Kidney epithelial cell (primary cell): Measurements from ENCODE around the gene HMGB1. TPM values are rescaled to one million over a fixed set of nuclear protein-coding genes. Genes with fewer than 3 reads are reported as not detected.

ENCODE experiments used
- DNase-seq: peaks from one replicate; pipeline ENCODE4 v3.0.0-alpha.2; 2010; ENCODE audit warnings: low read depth
- H3K27me3 ChIP-seq: 2 replicates; pipeline ENCODE4 v1.6.0; 2011; ENCODE audit warnings: low read length; ENCODE audit not compliant: control insufficient read depth, insufficient read depth
- H3K36me3 ChIP-seq: 2 replicates; pipeline ENCODE4 v1.5.1; 2011; ENCODE audit warnings: low read length; ENCODE audit not compliant: control insufficient read depth, insufficient read depth
- H3K4me3 ChIP-seq: 2 replicates; pipeline ENCODE4 v1.5.1; 2011; ENCODE audit warnings: low read depth, mild to moderate bottlenecking, control low read depth, low read length
- total RNA-seq: library from RNA; depleted of rRNA; stranded (reverse); fragments of >200 nt; gene quantifications from 2 replicates; pipeline ENCODE4 v1.2.3, GENCODE V29; 2015
- TF ChIP-seq, protein P1 (sequence below): IDR thresholded peaks from 2 replicates; pipeline ENCODE4 v1.5.1; 2011; ENCODE audit warnings: mild to moderate bottlenecking, moderate library complexity, low read length, control low read depth, inconsistent platforms; ENCODE audit not compliant: insufficient read depth, poor library complexity, severe bottlenecking

Gene HMGB1
- total RNA-seq, 1 donor from 2014 or later: 448 TPM

- TF ChIP-seq, protein P1, sequence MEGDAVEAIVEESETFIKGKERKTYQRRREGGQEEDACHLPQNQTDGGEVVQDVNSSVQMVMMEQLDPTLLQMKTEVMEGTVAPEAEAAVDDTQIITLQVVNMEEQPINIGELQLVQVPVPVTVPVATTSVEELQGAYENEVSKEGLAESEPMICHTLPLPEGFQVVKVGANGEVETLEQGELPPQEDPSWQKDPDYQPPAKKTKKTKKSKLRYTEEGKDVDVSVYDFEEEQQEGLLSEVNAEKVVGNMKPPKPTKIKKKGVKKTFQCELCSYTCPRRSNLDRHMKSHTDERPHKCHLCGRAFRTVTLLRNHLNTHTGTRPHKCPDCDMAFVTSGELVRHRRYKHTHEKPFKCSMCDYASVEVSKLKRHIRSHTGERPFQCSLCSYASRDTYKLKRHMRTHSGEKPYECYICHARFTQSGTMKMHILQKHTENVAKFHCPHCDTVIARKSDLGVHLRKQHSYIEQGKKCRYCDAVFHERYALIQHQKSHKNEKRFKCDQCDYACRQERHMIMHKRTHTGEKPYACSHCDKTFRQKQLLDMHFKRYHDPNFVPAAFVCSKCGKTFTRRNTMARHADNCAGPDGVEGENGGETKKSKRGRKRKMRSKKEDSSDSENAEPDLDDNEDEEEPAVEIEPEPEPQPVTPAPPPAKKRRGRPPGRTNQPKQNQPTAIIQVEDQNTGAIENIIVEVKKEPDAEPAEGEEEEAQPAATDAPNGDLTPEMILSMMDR: no peak
- Histone ChIP-seq H3K27me3 (no peaks in the 10 kb centered on the region), H3K4me3 (no peak overlapping the region), H3K36me3 (no peaks in the 10 kb centered on the region)
- DNase-seq: no peak
Measured at GRCh38 chr13:30502237-30502636, 36.5 kb upstream of the HMGB1 start.

DNA sequence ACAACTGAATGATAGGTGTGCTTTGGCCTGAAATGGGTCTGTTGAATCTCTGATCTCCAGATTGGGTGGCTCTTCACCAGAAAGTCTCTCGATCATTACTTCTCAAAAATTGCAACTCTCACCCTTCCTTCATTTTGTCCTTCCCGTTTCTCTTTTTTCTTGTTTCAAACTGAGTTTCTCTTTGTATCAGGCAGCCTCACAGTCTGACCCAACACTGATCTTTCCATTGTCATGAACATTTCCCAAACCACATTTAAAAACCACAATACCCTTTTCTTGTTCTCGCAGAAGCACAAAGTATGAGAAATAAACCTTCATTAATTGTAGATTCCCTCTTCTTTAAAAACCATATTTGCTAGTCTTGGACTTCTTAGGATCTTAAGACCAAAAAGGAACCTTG, 33.6 kb upstream of the HMGB1 start:
- Histone ChIP-seq H3K27me3 (no peaks in the 10 kb centered on the region), H3K36me3 (no peaks in the 10 kb centered on the region), H3K4me3 (no peak overlapping the region)
- no peak for DNase-seq
- TF ChIP-seq, protein P1: no peak

GRCh38 chr13:30496147-30496546, 30.4 kb upstream of the HMGB1 start:
- no peak for DNase-seq
- H3K36me3 ChIP-seq: no peaks in the 10 kb centered on the region
- H3K27me3 ChIP-seq: no peaks in the 10 kb centered on the region
- no peak overlapping the region for H3K4me3 ChIP-seq
- TF ChIP-seq, protein P1: no peak

- no peaks in the 10 kb centered on the region for H3K27me3 ChIP-seq
- no peak for DNase-seq
- no peak overlapping the region for H3K4me3 ChIP-seq
- TF ChIP-seq, protein P1: no peak
- no peaks in the 10 kb centered on the region for H3K36me3 ChIP-seq
Measured at GRCh38 chr13:30495746-30496145, 30.0 kb upstream of the HMGB1 start.

- no peak overlapping the region for H3K4me3 ChIP-seq
- DNase-seq: no peak
- no peaks in the 10 kb centered on the region for H3K36me3 ChIP-seq
- no peaks in the 10 kb centered on the region for H3K27me3 ChIP-seq
- TF ChIP-seq, protein P1: no peak
Measured at GRCh38 chr13:30493658-30494381, 28.1 kb upstream of the HMGB1 start.

- Histone ChIP-seq H3K36me3 (no peaks in the 10 kb centered on the region), H3K4me3 (no peak overlapping the region), H3K27me3 (no peaks in the 10 kb centered on the region)
- TF ChIP-seq, protein P1: no peak
- DNase-seq: no peak
Measured at GRCh38 chr13:30487075-30487470, 21.3 kb upstream of the HMGB1 start.
